ACC112 (cell line): ENCODE results near the gene C16orf87.
"Not testable (repeated sequence)": the region's sequence is repeated elsewhere in the genome, so short reads cannot be mapped to it uniquely, and the experiment has no call there.

Source experiments
- H2AFZ ChIP-seq: fragments of 200-600 bp; sonication (generic); one replicate; pipeline ENCODE4 v1.6.0; 2017; ENCODE audit warnings: antibody characterized with exemption, low read length; ENCODE audit not compliant: unreplicated experiment
- H3K27ac ChIP-seq: fragments of 200-600 bp; sonication (generic); 2 replicates; pipeline ENCODE4 v1.5.1; 2014; ENCODE audit warnings: low read depth, mild to moderate bottlenecking, antibody characterized with exemption, low read length, moderate library complexity
- H3K27me3 ChIP-seq: fragments of 200-600 bp; sonication (generic); 2 replicates; pipeline ENCODE4 v1.6.1; 2014; ENCODE audit warnings: mild to moderate bottlenecking, antibody characterized with exemption, low read length, moderate library complexity, mixed read lengths; ENCODE audit not compliant: insufficient read depth
- H3K36me3 ChIP-seq: fragments of 200-600 bp; sonication (generic); 2 replicates; pipeline ENCODE4 v1.6.1; 2016; ENCODE audit warnings: mild to moderate bottlenecking, antibody characterized with exemption, low read length, moderate library complexity, mixed read lengths; ENCODE audit not compliant: insufficient read depth
- H3K4me1 ChIP-seq: fragments of 200-600 bp; sonication (generic); one replicate; pipeline ENCODE4 v1.6.1; 2016; ENCODE audit warnings: low read length, mixed read lengths; ENCODE audit not compliant: insufficient read depth, unreplicated experiment, control insufficient read depth
- H3K4me3 ChIP-seq: fragments of 200-600 bp; sonication (generic); 2 replicates; pipeline ENCODE4 v1.5.1; 2014; ENCODE audit warnings: mild to moderate bottlenecking, low read depth, low read length
- H3K79me2 ChIP-seq: fragments of 200-600 bp; sonication (generic); one replicate; pipeline ENCODE4 v1.6.0; 2016; ENCODE audit warnings: low read length; ENCODE audit not compliant: control insufficient read depth, unreplicated experiment, insufficient read depth

Gene C16orf87

GRCh38 chr16:46797501-46797900 lies 33.5 kb downstream of the C16orf87 start:
- Histone ChIP-seq H3K27me3 (no peaks in the 10 kb centered on the region), H3K79me2 (no peaks in the 10 kb centered on the region), H3K4me3 (no peak overlapping the region), H2AFZ (no peak overlapping the region), H3K36me3 (peaks cover 14% of the 10 kb centered on the region; the same call in 1 of the 2 replicates), H3K27ac (no peak overlapping the region), H3K4me1 (no peaks in the 10 kb centered on the region)

DNA sequence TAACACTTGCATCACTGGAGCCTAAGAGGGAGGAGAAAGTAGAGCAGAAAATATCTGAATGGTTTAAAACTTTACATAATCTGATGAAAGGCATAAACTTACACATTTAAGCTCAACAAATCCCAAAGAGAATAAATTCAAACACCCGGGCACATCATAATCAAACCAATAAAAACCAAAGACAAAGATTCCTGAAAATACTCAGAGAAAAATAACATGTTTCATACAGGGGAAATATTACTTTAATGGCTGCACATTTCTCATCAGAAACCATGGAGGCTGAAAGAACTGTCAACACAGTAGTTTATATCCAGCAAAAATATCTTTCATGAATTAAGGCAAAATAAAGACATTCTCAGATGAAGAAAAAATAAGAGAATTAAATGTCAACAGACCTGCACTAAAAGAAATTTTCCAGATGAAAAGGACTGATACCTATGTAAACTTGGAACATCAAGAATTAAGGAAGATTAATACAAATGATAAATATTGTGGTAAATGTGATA lies 34.2 kb downstream of the C16orf87 start:
- H3K27me3 ChIP-seq, result no peaks in the 10 kb centered on the region
- no peak overlapping the region for H3K4me3 ChIP-seq
- H2AFZ ChIP-seq, result no peak overlapping the region
- no peak overlapping the region for H3K27ac ChIP-seq
- H3K36me3 ChIP-seq, result peaks cover 14% of the 10 kb centered on the region; the same call in 1 of the 2 replicates
- H3K4me1 ChIP-seq, result no peaks in the 10 kb centered on the region
- no peaks in the 10 kb centered on the region for H3K79me2 ChIP-seq

DNA sequence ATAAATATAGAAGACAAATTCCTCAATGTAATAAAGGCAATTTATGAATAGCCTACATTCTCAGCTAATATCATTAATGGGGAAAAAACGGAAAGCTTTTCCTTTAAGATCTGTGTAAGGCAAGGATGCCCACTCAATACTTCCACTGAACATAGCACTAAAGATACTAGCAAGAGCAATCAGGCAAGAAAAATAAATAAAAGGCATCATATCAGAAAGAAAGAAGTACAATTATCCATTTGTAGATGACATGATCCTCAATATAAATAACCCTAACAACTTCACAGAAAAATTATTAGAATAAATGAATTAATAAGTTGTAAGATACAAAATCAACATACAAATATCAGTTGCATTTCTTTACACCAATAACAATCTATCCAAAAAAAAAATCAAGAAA lies 37.1 kb downstream of the C16orf87 start:
- peaks cover 14% of the 10 kb centered on the region; the same call in 1 of the 2 replicates for H3K36me3 ChIP-seq

DNA sequence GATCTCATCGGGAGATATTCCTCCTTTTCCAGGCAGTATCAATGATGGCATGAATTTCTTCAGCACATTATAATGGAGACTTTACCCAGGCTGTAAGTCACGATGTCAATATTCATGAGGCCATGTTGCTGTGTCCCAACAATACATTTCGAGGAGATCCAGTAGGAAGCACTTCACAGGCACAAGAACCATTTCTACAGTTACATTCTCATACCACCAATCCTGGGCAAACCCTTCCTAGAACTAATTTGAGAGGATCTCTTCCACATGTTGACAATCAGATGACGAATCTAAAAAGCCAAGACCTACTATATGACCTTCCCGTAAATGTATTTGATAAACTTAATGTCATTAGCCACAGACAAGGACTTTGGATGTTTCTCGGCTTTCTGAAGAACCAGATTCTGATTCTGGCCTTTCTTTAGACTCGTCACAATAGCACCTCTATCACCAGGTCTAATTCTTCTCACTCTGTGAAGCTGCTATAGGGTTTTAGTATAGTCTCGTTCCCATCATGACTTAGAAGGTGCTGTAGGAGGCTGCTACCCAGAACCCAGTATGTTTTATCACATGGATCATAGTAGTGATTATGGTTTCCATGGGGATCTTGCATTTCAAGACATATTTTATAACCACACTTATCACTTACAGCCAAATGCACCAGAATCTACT lies 40.2 kb downstream of the C16orf87 start:
- H3K36me3 ChIP-seq, result peaks cover 9% of the 10 kb centered on the region; the same call in 1 of the 2 replicates

More for the DNA sequence above, 37.1 kb downstream of the C16orf87 start:
- H3K79me2 ChIP-seq, result no peaks in the 10 kb centered on the region
- H3K4me1 ChIP-seq, result no peaks in the 10 kb centered on the region
- no peaks in the 10 kb centered on the region for H3K27me3 ChIP-seq
- H2AFZ ChIP-seq, result no peak overlapping the region
- no peak overlapping the region for H3K4me3 ChIP-seq
- H3K27ac ChIP-seq, result no peak overlapping the region

DNA sequence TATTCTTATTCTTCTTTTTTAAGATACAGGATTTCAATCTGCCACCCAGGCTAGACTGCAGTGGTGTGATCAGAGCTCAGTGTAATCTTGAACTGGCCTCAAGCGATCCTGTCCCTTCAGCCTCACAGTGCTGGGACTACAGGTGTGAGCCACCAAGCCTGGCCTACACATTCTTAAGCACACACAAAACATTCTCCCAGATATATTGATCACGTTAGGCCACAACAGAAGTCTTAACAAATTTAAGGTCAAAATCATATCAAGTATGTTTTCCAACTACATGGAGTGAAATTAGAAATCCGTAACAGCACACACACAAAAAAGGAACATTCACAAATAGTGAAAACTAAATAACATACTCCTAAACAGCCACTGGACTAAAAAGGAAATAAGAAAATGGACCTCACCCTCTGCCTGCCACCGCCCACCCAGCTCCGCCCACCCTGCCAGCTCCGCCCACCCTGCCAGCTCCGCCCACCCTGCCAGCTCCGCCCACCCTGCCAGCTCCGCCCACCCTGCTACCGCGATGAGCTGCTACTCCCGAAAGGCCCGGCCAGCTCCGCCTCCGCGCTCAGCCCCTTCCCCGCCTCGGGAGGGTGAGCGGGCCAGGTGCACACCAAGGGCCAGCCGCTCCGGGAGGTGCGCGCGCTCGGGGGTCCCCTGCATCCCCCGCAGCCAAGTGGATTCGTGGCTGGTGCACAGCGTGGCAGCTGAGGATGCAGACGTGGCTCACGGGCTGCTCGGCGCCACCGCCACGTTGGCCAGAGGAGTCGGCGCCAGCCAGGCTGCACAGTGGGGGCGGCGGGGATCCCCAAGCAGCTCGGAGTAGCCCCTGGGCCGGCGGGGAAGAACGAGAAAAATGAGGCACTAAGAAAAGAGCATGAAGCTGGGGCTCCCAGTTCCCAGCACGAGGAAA lies 41.2 kb downstream of the C16orf87 start:
- H2AFZ ChIP-seq, result peak overlapping the region; percentile 96
- no peaks in the 10 kb centered on the region for H3K79me2 ChIP-seq
- H3K36me3 ChIP-seq, result peaks cover 3% of the 10 kb centered on the region; the same call in 1 of the 2 replicates
- peak overlapping the region; percentile 86 for H3K4me3 ChIP-seq
- H3K27ac ChIP-seq, result peak overlapping the region; percentile 34; the same call in 1 of the 2 replicates
- H3K4me1 ChIP-seq, result no peaks in the 10 kb centered on the region
- H3K27me3 ChIP-seq, result 0 out of 2 replicates have a peak, but pooled peaks cover 5% of the 10 kb centered on the region

More for the DNA sequence above, 40.2 kb downstream of the C16orf87 start:
- Histone ChIP-seq H2AFZ (peak overlapping the region; percentile 96), H3K27me3 (0 out of 2 replicates have a peak, but pooled peaks cover under 1% of the 10 kb centered on the region), H3K79me2 (no peaks in the 10 kb centered on the region), H3K4me3 (peak overlapping the region; percentile 86), H3K4me1 (no peaks in the 10 kb centered on the region), H3K27ac (peak overlapping the region; percentile 34; the same call in 1 of the 2 replicates)

GRCh38 chr16:46788891-46789474 lies 42.0 kb downstream of the C16orf87 start:
- Histone ChIP-seq H3K4me3 (no peak overlapping the region), H2AFZ (no peak overlapping the region)

DNA sequence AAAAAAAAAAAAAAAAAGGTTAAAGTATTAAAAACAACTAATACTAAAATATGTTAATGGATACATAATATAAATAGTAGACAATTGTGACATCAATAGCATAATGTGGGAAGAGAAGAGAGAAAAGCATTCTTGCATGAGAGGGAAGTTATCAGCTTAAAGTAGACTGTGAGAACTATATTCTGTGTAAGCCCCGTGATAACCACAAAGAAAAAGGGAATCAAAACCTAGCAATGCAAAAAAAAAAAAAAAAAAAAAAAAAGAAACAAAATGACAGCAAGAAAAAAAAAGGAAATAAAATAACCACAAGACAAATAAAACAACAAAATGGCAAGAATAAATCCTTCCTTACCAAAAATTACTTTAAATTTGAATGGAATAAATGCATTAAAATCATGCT lies 43.1 kb downstream of the C16orf87 start:
- no peaks in the 10 kb centered on the region for H3K79me2 ChIP-seq
- no peak overlapping the region for H3K4me3 ChIP-seq
- no peaks in the 10 kb centered on the region for H3K36me3 ChIP-seq
- no peak overlapping the region for H2AFZ ChIP-seq
- H3K27ac ChIP-seq, result no peak overlapping the region
- no peaks in the 10 kb centered on the region for H3K4me1 ChIP-seq
- 0 out of 2 replicates have a peak, but pooled peaks cover 5% of the 10 kb centered on the region for H3K27me3 ChIP-seq

More at GRCh38 chr16:46788891-46789474, 42.0 kb downstream of the C16orf87 start:
- no peaks in the 10 kb centered on the region for H3K4me1 ChIP-seq
- 0 out of 2 replicates have a peak, but pooled peaks cover 5% of the 10 kb centered on the region for H3K27me3 ChIP-seq
- H3K79me2 ChIP-seq, result no peaks in the 10 kb centered on the region
- H3K27ac ChIP-seq, result no peak overlapping the region
- peaks cover 3% of the 10 kb centered on the region; the same call in 1 of the 2 replicates for H3K36me3 ChIP-seq

GRCh38 chr16:46785076-46785845 lies 45.7 kb downstream of the C16orf87 start:
- no peaks in the 10 kb centered on the region for H3K79me2 ChIP-seq
- H3K27ac ChIP-seq, result no peak overlapping the region
- H3K36me3 ChIP-seq, result no peaks in the 10 kb centered on the region
- H3K27me3 ChIP-seq, result 0 out of 2 replicates have a peak, but pooled peaks cover 5% of the 10 kb centered on the region
- no peak overlapping the region for H2AFZ ChIP-seq
- H3K4me3 ChIP-seq, result no peak overlapping the region
- no peaks in the 10 kb centered on the region for H3K4me1 ChIP-seq

- not testable (repeated sequence) for H3K4me3 ChIP-seq, H3K79me2 ChIP-seq, H3K27me3 ChIP-seq, H3K36me3 ChIP-seq, H3K4me1 ChIP-seq, H2AFZ ChIP-seq, H3K27ac ChIP-seq
These were observed 46.4 kb downstream of the C16orf87 start for GRCh38 chr16:46784569-46784968.
